CD4-positive, alpha-beta T cell treated with Interleukin-15 for 1 hour (primary cell): Measurements from ENCODE around the gene SNED1.
A peak's percentile ranks its signal among the peaks of the same experiment; 100 is the strongest.

Experiments used
- DNase-seq: peaks from one replicate; pipeline ENCODE4 v3.0.0-alpha.2; 2020

SNED1 gene

DNA sequence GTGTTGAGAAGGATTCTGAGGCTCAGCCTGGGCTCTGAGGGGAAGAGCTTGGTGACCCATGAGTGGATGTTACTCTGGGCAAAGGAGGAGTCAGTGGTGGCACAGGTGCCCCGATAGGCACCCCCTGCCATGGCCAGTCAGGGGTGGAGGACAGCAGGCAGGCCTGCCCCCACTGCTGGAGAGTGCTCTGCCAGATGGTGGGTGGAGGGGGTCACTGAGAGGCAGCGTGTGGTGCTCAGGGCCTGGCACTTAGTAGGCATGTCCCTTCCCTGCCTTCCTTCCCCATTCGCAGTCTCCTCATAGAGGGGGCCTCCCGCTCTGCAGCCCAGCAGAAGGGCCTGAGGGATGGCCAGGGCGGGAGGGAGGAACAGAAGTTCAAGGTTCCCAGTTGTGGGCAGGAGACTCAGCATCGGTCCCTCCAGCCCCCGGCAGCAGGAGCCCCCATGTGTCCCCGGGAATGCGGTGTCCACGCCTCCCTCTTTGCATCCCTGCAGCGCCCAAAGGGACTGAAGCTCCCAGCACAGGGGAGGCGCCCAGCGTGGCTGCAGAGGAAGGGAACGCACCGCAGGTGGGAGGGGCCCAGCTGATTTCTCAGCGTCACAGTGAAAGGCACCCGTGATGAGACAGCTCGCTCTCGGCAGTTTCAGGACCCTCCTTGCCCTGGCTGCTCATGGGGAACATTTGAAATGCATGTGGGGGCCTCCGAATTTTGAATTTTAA is 5.7 kb upstream of the SNED1 start:
- peak; percentile 14 for DNase-seq

DNA sequence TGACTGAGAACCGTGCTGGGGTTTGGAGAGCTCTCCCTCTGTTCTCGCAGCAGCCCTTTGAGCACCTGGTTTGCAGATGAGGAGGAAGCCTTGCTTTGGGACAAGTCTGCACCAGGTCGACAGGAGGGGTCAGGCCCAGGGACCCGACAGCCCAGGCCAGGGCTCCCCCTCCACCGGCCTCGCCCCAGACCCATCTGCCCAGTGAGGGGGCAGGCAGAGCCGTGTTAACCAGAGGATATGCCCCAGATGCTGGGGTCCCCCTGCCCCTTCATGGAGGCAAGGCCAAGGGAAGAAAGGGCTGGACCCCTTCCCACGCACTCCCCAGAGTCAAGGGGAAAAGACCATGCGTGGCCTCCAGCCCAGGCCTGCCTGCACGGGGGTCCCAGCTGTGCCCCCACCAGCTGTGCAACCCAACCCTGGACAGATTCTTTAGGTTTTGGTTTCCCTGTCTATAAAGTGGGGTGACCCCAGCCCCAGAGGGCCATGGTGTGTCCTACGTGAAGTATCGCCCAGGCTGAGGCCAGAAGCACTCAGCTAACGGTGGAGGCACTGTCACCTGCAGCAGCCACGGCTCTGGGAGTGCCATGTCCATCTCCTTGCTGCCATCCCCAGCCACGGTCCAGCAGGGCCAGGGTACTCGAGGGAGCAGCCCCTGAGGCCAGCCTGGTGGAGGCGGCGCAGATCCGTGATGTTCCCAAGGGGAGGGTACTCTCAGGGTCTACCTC is 4.8 kb upstream of the SNED1 start:
- DNase-seq, result peak; percentile 13

DNA sequence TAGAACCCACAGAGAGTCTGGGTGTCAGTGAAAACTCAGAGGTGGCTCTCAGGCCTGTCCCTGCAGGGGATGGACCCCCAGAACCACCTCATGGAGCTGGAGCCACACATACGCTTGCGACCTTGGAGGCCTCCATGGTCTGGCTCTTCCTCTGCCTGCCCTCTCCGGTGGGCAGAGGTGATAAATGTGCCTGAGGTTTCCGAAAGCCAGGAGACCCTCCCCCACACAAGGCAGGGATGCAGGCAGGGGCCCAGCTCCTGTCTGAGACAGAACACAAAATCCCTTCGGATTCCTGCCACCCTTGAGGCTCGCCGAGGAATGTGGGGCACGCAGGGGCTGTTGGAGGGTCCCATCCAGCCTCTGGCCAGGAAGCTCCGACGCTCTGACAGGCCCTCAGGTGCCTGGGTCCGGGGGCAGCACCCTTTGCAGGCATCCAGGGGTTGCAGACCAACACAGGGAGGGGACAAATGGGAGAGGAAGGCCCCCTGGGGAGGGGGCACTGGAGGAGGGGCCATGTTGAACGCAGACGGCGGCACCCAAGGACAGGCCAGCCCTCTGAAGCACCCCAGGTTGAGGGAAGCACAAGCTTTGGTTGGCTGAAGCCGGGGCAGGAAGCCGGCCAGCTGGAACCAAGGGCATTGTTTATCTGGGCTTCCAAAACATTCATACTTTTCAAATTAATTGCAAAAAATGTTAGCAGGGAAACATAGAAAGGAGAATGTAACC is 4.1 kb upstream of the SNED1 start:
- DNase-seq, result no peak

DNA sequence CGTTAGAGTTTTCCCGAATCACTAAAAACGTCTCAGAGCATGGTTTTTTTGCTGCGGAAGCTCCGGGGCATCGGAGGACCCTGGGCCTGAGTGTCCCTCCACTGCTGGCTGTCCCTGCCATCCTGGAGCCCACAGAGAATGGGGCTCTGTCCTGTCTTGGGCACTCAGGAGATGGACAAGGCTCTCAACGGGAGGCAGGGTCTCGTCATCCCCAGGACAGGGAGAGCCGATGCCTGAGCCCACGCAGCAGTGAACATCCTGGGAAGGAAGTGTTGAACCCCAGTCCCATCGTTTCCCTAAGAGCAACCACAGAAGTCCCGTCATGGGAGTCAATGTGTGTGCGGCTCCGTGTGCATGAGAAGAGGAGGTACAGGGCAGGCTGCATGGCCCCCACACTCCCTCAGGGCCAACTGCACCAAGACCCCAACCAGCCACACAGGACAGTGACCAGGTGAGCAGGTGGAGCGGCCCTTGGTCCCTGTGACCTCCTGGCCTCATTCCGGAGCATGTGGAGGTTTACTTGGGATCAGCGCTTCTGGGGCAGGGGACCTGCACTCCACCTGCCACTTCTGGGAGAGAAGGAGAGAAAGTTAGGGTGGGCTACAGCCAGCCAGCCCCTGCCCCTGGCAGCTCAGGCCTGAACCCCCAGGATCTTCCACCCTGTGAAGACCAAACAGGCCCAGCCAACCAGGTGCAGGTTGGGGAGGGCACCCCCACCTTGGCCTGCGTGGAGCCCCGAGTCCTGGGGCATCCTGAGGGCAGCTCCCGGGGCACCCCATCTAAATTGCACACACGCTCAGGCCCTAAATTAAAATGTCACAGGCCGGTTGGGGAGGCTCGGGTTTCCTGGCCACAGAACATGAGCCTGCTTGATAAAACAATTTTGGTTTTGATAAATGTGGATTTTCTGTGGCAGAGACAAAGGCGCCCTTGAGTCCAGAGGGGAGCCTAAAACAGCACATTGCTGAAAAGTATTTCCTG is 3.1 kb upstream of the SNED1 start:
- peak; percentile 12 for DNase-seq

DNA sequence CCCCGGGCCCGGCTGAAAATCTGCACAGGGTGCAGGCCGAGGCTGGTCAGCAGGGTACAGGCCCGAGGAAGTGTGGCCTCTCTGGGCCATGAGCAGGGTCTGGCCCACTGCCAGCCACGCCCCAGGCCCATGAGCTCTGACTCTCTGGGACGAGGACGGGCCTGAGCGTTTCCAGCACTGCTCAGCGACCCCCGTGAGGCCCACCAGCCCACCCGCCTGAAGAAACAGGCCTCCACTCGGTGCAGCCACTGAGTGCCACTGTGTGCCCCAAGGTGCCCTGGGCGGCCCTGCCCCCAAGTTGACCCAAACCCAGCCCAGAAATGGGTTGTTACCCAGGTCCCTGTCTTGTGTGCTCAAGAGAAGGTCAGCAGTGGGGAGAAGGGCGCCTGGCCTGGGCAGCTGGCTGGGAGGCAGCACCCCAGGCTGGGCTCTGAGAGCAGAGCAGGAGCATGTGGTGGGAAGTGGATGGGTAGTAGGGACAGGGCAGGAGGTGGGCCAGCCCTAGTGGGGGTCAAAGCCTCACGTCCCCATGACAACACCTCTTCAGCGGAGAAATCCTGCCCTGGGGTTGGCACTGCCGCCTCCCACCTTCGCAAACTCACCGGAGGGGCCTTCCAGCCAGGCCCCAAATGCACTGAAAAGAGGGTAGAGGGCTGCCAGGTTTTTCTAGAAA is 2.1 kb upstream of the SNED1 start:
- peak; percentile 7 for DNase-seq

DNA sequence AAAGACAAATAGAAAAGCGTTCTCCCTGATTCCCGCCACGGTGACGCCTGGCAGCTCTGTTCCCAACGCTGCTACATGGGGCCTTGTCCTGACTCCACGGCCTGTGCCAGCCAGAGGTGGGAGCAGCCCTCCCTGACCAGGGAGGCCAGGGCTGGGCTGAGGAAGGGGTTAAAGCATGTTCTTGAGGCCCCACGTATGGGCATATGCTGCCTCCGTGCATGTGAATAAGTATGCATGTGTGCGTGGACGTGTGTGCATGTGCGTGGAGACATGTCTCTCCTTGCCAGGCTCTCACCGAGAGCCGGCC is 1.6 kb upstream of the SNED1 start:
- no peak for DNase-seq

DNA sequence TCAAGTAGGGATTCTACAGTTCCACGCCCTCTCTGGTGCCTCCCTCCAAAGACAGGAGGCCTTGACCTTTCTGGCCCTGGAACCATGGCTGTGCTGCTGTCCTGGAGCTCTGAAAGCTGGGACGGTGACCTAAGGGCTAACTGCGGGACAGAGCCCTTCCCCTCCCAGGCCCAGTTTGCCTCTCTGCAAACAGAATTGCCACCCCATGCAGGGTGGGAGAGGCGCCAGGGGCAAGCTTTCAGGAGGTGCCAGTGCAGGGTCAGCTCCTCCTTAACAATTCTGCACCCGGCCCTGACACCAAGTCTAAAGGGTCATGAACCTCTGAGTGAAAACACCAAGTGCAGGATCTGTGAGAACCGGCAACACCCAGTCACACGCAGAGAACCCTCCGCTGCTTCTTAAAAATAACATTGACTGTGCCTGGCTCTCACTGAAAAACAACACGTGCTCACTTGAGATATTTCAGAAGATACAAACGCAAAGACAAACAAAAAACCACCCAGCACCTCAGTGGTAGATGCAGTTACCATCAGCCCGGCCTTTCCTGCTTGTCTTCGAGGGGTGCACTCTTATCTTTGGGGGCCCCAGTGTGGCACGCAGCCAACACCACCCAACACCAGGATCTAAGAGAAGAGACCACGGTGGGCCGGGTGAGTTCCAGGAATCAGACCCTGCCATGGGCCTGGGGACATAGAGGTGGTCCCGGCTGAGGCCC is 1.1 kb upstream of the SNED1 start:
- peak; percentile 16 for DNase-seq

DNA sequence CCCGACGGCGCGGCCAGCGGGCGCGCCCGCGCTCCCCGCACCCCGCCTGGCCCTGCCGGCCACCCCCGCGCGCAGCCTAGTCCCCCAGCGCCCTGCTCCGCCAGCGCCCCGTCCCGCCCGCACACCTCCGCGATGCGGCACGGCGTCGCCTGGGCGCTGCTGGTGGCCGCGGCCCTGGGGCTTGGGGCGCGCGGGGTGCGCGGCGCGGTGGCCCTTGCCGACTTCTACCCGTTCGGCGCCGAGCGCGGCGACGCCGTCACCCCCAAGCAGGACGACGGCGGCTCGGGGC is 232 bp downstream of the SNED1 start:
- DNase-seq, result no peak

DNA sequence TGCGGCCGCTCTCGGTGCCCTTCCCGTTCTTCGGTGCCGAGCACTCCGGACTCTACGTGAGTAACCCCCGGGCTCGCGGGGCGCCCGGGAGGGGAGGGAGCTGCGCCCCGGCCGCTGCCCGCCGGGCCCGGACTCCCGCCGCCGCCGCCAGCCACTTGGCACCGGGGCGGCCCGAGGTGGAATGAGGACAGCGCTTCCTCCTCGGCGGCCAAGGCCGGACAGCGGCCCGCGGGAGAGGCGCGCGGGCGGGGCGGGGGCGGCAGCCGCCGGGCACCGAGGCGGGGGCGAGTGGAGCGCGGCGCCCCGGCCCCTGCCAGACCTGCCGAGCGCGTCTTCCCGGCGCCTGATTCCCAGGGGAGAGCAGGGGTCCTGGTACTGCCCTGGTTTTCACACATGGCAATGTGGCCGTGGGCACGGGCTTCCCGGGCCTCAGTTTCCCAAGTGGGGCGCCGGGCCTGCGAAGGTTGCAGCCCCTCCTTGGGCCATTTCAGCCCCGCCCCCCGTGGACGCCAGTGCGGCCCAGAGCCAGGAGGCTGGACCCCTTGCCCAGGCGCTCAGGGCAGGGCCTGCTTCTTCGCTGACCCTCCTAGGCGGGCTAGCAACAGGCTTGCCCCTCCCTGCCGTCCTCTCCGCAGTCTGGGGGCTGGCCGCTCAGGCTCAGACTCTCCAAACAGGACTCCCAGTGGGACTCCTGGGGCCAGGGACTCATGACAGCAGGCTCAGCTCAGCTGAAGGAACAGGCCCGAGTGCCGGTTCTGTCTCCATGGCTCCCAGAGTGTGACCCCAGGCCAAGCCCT is 775 bp downstream of the SNED1 start:
- DNase-seq, result peak; percentile 13

DNA sequence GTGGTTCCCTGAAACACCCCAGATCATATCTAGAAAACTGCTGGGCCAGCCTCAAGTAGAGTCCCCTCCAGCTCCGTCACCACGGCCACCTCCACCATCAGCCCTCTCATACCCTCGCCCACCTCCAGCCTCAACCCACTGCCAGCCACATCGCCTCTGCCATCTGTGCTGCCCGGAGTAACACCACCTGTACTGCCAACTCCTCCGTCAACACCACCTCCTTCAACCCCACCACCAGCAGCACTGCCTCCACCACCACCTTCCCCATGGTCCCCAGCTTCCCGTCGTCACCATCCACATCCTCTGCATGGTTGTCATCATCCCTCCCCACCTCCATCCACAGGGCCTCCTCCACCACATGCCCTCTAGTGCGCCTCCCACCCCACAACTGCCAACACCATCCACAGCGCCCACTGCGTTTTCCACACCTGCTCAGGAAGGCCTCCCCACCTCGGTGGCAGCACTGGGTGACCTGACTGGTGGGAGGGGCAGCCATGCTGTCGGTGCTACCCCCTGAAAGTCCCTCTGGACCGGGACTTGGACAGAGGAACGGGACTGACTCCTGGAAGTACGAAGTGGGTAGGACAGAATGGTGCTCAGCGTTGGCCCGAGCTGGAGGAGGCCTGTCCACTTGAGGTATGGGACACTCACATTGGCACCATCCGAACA is 1.6 kb downstream of the SNED1 start:
- peak; percentile 12 for DNase-seq

DNA sequence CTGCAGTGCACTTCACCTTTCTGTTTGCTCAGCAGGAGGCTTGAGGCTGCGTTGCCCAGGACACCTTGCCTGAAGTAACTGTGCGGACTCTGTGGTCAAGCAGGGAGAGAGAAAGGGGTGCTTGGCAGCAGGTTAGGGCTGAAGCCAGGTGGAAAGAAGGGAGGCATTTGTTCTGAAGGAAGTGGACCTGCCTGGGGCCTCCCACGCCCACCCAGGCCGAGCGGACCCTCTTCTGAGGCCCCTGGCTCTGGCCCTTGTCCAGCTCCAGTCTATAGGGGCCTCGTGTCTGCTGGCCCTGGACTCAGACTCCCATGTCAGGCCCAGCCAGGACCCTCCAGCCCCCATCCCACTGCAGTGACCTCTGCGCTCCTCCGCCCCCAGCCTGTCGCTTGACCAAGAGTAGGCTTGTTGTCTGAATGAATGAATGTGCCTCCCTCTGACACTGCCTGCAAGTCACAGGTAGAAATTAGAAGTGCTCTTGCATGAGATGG is 2.5 kb downstream of the SNED1 start:
- DNase-seq, result peak; percentile 7

DNA sequence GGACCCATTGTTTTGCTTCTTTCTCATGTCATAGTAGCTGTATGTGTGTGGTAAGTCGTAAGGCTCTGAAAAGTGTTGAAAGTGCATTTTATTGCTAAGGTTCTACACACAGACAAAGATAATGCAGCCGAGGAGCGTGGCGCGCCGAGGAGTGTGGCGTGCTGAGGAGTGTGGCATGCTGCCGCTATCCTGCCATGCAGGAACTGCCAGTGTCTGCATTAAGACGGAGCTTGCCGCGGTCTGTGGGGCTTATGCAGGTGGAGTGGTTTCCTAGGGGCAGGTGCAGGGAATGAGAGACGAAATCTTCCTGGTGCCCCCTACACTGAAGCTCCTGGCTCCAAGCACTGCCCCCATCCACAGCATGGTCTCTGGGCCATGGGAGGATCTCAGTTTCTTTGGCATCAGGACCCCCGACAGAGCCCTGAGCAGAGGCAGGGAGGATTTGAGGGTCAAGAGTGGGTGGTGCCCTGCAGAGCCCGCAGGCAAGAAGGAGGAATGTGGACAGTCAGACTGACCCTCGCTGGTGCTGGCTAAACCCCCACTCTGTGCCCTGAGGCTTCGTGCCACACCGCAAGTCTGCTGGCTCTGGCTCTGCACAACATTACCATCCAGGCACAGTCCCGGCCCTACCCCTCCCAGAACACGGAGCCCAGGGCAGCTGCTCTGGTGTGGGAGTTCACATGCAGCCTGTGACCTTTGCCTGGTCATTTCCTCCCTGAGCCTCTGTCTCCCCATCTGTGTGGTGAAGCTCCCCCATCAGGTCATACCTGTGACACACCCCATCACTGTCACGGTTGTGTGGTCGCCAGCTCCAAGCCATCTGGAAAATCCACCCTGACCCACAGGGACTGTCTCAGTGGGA is 3.2 kb downstream of the SNED1 start:
- DNase-seq, result peak; percentile 3

DNA sequence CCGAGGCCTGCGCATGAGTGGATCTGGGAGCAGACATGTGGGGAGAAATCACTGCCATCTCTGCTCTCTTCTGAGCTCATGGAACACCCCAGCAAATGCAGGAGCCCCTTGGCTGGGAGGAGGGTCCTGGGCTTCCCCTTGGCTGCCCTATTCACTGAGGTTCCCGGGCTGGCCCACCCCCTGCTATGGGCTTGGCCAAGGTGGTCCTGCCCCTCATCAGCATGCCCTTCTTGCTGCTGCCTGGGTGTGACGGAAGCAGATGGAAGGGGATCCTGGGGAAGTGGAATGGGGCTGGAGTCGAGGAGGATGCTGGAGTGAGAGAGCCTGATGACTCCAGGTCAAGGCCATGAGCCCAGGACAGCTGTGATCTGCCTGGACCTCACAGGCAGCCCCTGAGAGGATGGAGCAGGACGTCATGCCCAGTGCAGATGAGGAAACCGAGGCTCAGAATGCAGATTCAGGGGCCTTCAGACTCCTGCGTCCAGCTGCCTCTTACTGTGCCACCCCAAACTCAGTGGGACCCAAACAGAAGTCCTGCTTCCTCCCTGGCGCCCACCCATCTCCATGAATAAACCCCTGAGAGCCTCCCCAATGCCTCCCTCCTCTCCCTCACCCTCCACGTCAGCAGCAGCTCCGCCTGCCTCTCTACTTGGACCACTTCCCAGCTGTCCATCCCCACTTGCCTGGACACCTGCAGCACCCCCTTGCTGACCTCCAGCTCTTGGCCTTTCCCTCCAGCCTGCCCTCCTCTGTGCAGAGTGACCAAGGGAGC is 4.0 kb downstream of the SNED1 start:
- peak; percentile 4 for DNase-seq

DNA sequence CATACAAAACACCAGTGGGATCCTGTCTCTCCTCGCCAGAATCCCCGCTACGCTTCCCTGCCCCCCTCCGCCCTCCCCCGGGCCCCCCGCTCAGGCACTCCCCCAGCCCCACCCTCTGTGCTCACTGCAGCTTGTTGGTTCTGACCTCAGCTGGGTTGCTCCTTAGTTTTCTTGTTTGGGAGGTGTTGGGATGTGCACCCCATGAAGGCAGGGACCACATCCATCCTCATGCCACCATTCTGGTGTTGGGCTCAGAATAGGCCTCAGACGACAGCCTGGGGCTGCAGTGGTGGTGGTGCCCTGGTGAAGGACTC is 4.6 kb downstream of the SNED1 start:
- DNase-seq, result no peak

DNA sequence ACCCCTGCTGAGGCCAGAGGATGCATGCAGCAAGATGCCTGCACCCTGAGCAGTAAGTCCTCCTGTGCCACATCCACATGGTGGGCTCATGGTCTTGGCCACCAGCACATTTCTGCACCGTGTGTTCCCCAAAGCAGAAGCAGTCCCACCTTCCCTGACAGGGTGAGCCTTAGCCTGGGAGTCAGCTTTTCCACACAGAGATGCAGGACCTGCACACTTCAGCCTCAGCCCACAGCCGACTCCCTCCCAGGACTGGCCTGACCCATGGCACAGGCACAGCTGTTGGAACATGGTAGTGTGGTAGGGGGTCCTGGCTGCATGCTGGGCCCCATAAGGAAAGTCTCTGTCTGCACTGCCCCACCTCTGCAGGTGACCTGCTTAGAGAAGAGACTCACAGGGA is 5.0 kb downstream of the SNED1 start:
- peak; percentile 10 for DNase-seq

DNA sequence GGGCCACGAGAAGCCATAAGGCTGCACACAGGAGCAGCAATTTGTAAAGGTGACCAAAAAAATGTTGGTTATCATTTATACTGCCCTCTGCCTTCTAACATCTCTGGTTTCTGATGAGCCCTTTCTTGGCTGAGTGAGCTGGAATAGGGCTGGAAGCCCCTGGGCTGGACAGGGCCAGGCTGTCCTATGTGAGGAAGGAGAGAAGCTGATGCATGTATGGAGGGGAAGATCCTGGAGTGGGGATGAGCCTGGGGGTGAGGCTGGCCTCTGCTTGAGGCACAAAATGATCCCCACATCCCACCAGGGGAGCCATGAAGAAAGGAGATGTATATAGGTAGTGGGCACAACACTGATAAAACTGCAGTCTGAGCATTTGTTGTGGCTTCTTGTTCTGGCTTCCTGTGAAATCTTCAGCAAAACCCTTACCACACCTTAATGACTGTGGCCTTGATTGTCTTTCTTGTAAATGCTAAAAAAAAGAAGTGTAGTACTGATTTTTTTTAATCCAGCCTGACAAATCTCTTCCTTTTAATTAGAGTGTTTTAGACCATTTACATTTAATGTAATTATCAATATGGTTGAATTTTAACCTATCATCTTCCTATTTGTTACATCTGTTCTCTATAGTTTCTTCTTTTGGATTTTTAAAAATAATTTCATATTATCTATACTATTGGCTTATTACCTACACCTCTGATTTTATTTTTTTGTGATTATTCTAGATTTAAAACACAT is 5.6 kb downstream of the SNED1 start:
- no peak for DNase-seq

DNA sequence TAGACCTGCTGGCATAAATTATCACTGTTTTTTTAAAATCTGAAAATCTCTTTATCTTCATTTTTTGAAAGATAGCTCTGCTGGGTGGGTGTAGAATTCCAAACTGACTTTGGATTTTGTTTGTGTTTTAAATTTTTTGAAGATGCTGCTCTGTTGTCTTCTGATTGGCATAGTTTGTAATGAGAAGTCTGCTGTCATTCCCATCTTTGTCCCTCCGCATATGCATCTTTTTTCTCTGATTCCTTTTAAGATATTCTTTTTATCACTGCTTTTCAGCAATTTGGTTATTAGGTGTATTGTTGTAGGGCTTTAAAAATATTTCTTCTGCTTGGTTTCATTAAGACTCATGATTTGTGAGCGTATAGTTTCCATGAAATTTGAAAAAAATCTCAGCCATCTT is 7.2 kb downstream of the SNED1 start:
- DNase-seq, result no peak

DNA sequence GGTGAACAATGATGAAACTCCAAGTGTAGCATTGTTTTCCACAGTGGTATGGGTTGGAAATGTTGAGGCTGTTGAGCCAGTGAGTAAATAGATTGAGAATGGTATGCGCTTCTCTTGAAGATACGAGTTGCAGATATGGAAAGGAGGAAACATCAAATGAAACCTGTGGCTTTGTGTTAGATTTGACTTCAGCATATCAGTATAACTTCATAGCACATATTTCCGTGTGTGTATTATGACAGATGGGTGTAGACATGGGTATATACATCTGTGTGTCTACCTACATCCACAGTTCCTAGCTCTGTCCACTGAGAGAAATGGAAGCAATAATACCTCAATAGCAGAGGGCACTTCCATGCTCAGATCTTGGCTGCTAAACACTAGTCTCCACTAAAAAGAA is 8.0 kb downstream of the SNED1 start:
- no peak for DNase-seq
